Breast epithelium (tissue), 4 donors: Measurements from ENCODE around the gene CHCHD1. TPM values are rescaled to one million over a fixed set of nuclear protein-coding genes. Genes with fewer than 3 reads are reported as not detected.

Experiments
- DNase-seq, 2 donors: peaks; one replicate each; pipeline ENCODE4 v3.0.0-alpha.2; 2019; ENCODE audit warnings: low spot score in 2 of 2
- H3K27ac ChIP-seq, 2 donors: fragments of 200-600 bp; sonication (generic) in 1 of 2; one replicate each; pipeline ENCODE4 v1.5.1; 2016 to 2019; ENCODE audit warnings: mild to moderate bottlenecking in 1 of 2
- H3K27me3 ChIP-seq, 2 donors: fragments of 200-600 bp; sonication (generic) in 1 of 2; one replicate each; pipeline versions ENCODE4 v1.5.1 to v1.6.0; 2017 to 2019; ENCODE audit warnings: control low read depth in 1 of 2, mild to moderate bottlenecking in 1 of 2
- H3K36me3 ChIP-seq: fragments of 200-600 bp; one replicate; pipeline ENCODE4 v1.5.1; 2019
- H3K4me1 ChIP-seq, 2 donors: fragments of 200-600 bp; sonication (generic); one replicate each; pipeline ENCODE4 v1.5.1; 2016 to 2019; ENCODE audit warnings: control low read depth in 1 of 2
- H3K4me3 ChIP-seq, 3 donors: fragments of 200-600 bp; sonication (generic); 1 replicate in 2 of 3; 2 replicates in 1 of 3; pipeline ENCODE4 v1.5.1; 2016 to 2019; ENCODE audit warnings: mild to moderate bottlenecking in 3 of 3, moderate library complexity in 2 of 3
- H3K9me3 ChIP-seq, 2 donors: fragments of 200-600 bp; sonication (generic) in 1 of 2; one replicate each; pipeline ENCODE4 v1.5.1; 2016 to 2019; ENCODE audit warnings: control low read depth in 1 of 2
- CTCF ChIP-seq, 3 donors: fragments of 450-650 bp; IDR thresholded peaks; one replicate each; pipeline ENCODE4 v1.5.1; 2016 to 2017; ENCODE audit warnings: antibody characterized with exemption in 3 of 3, mild to moderate bottlenecking in 3 of 3, moderate library complexity in 3 of 3
- POLR2A ChIP-seq: fragments of 450-650 bp; IDR thresholded peaks from one replicate; pipeline ENCODE4 v1.6.1; 2016; ENCODE audit warnings: antibody characterized with exemption, mild to moderate bottlenecking, moderate library complexity
- POLR2AphosphoS5 ChIP-seq, 3 donors: sonication (generic); formaldehyde crosslinking; IDR thresholded peaks; one replicate each; pipeline ENCODE4 v1.6.1; 2017; ENCODE audit warnings: antibody characterized with exemption in 3 of 3
- intact Hi-C: fragments of 100-400 bp; cut with DNase I; formaldehyde crosslinking; loops from one replicate; pipeline ENCODE4 v1.15.1; 2023; ENCODE audit warnings: low total_unique reads
- total RNA-seq, 3 donors: library from RNA; depleted of rRNA; stranded (reverse); fragments of >200 nt; gene quantifications; one replicate each; pipeline ENCODE4 v1.1.0, GENCODE V29; 2016

Gene CHCHD1
- total RNA-seq, 3 donors from 2014 or later = 25.1 to 37.0 (median 29.9) TPM

GRCh38 chr10:73808021-73808815 is 26.4 kb downstream of the CHCHD1 start:
- no peaks in the 10 kb centered on the region for H3K9me3 ChIP-seq
- no peaks in the 10 kb centered on the region for H3K27me3 ChIP-seq
- TF ChIP-seq CTCF (IDR thresholded peaks at IDR 0.05) (no peak), POLR2AphosphoS5 (IDR thresholded peaks at IDR 0.05) (no peak), POLR2A (no peak)
- H3K4me3 ChIP-seq = no peak overlapping the region
- H3K4me1 ChIP-seq = no peaks in the 10 kb centered on the region
- no peaks in the 10 kb centered on the region for H3K36me3 ChIP-seq
- intact Hi-C loops = no loop called here
- DNase-seq = no peak
- no peak overlapping the region for H3K27ac ChIP-seq

GRCh38 chr10:73809061-73809818 is 27.4 kb downstream of the CHCHD1 start:
- Histone ChIP-seq H3K4me1 (no peaks in the 10 kb centered on the region), H3K4me3 (no peak overlapping the region), H3K27ac (no peak overlapping the region), H3K27me3 (no peaks in the 10 kb centered on the region), H3K9me3 (no peaks in the 10 kb centered on the region), H3K36me3 (no peaks in the 10 kb centered on the region)
- TF ChIP-seq POLR2AphosphoS5 (IDR thresholded peaks at IDR 0.05) (no peak), POLR2A (no peak), CTCF (IDR thresholded peaks at IDR 0.05) (no peak)
- no peak for DNase-seq
- intact Hi-C loops = loop anchor here (1.0 kb wide), 1 partner anchor 17 kb away; no protein-coding TSS in a partner anchor

DNA sequence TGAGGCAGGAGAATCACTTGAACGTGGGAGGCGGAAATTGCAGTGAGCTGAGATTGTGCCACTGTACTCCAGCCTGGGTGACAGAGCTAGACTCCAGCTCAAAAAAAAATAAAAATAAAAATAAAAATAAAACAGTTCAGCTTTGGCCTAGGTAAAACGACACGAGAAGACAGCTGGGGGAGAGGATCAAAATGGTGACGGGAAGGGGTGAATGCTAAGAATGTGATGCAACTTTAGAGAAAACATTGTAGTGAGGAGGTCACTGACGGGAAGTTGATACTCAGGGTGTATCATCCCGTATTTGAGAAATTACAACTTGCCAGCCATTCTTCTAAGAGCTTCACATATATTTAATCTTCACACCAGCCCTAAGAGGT is 28.5 kb downstream of the CHCHD1 start:
- H3K27ac ChIP-seq = no peak overlapping the region
- no peaks in the 10 kb centered on the region for H3K4me1 ChIP-seq
- TF ChIP-seq POLR2A = no peak
- no peak for TF ChIP-seq POLR2AphosphoS5 (IDR thresholded peaks at IDR 0.05)
- no peak for TF ChIP-seq CTCF (IDR thresholded peaks at IDR 0.05)
- no peaks in the 10 kb centered on the region for H3K36me3 ChIP-seq
- peak overlapping the region; percentile 80 to 97 (median 93) for H3K4me3 ChIP-seq
- no peaks in the 10 kb centered on the region for H3K27me3 ChIP-seq
- no peak for DNase-seq
- H3K9me3 ChIP-seq = no peaks in the 10 kb centered on the region
- intact Hi-C loops = no loop called here

- intact Hi-C loops = no loop called here
- no peaks in the 10 kb centered on the region for H3K27me3 ChIP-seq
- TF ChIP-seq POLR2A (no peak), CTCF (IDR thresholded peaks at IDR 0.05) (no peak), POLR2AphosphoS5 (IDR thresholded peaks at IDR 0.05) (no peak)
- no peak for DNase-seq
- H3K4me3 ChIP-seq = peak overlapping the region; percentile 80 to 97 (median 93)
- H3K36me3 ChIP-seq = no peaks in the 10 kb centered on the region
- no peaks in the 10 kb centered on the region for H3K4me1 ChIP-seq
- H3K27ac ChIP-seq = peak overlapping the region; percentile 92 to 95
- H3K9me3 ChIP-seq = no peaks in the 10 kb centered on the region
Observed at GRCh38 chr10:73810735-73811465, 29.1 kb downstream of the CHCHD1 start.
